H9 (cell line): ENCODE results near the gene SLX4. TPM values are rescaled to one million over a fixed set of nuclear protein-coding genes. Genes with fewer than 3 reads are reported as not detected.

Experiments used
- DNase-seq: peaks from one replicate; pipeline ENCODE4 v3.0.0-alpha.2; 2017
- H2AFZ ChIP-seq: one replicate; pipeline ENCODE4 v1.6.1; 2013; ENCODE audit warnings: mild to moderate bottlenecking, low read length, control low read depth, moderate library complexity
- H2AK5ac ChIP-seq: 2 replicates; pipeline ENCODE4 v1.6.1; 2013; ENCODE audit warnings: low read length, control low read depth, mixed read lengths; ENCODE audit not compliant: insufficient read length
- H2BK120ac ChIP-seq: one replicate; pipeline ENCODE4 v1.6.1; 2013; ENCODE audit warnings: low read depth, mild to moderate bottlenecking, low read length, control low read depth, inconsistent platforms; ENCODE audit not compliant: poor library complexity, severe bottlenecking
- H2BK12ac ChIP-seq: 2 replicates; pipeline ENCODE4 v1.6.1; 2013; ENCODE audit warnings: low read length, control low read depth, mixed read lengths, low read depth; ENCODE audit not compliant: insufficient read length
- H2BK15ac ChIP-seq: 2 replicates; pipeline ENCODE4 v1.6.1; 2013; ENCODE audit warnings: low read depth, low read length, control low read depth
- H2BK20ac ChIP-seq: one replicate; pipeline ENCODE4 v1.6.1; 2013; ENCODE audit warnings: low read depth, mild to moderate bottlenecking, low read length, control low read depth, inconsistent platforms; ENCODE audit not compliant: poor library complexity, severe bottlenecking
- H2BK5ac ChIP-seq: 2 replicates; pipeline ENCODE4 v1.6.1; 2013; ENCODE audit warnings: low read length, control low read depth, mixed read lengths; ENCODE audit not compliant: insufficient read length
- H3K14ac ChIP-seq: 2 replicates; pipeline ENCODE4 v1.6.1; 2013; ENCODE audit warnings: low read length, control low read depth; ENCODE audit not compliant: insufficient read depth
- H3K18ac ChIP-seq: 2 replicates; pipeline ENCODE4 v1.6.1; 2013; ENCODE audit warnings: low read depth, mild to moderate bottlenecking, mixed read lengths, low read length, control low read depth; ENCODE audit not compliant: insufficient read length
- H3K23ac ChIP-seq: 2 replicates; pipeline ENCODE4 v1.6.1; 2013; ENCODE audit warnings: low read length, control low read depth, mixed read lengths, low read depth; ENCODE audit not compliant: insufficient read length
- H3K23me2 ChIP-seq: 2 replicates; pipeline ENCODE4 v1.6.1; 2013; ENCODE audit warnings: low read depth, mild to moderate bottlenecking, mixed read lengths, low read length, control low read depth; ENCODE audit not compliant: insufficient read length, poor library complexity, severe bottlenecking
- H3K27ac ChIP-seq: 2 replicates; pipeline ENCODE4 v1.5.1; 2013; ENCODE audit warnings: low read length, control low read depth, mixed read lengths, low read depth; ENCODE audit not compliant: insufficient read length
- H3K27me3 ChIP-seq: 2 replicates; pipeline ENCODE4 v1.6.1; 2013; ENCODE audit warnings: low read length, control low read depth, inconsistent platforms; ENCODE audit not compliant: insufficient read depth
- H3K4ac ChIP-seq: 2 replicates; pipeline ENCODE4 v1.6.1; 2013; ENCODE audit warnings: low read depth, mild to moderate bottlenecking, control low read depth, inconsistent platforms, low read length, moderate library complexity
- H3K4me1 ChIP-seq: 2 replicates; pipeline ENCODE4 v1.6.1; 2013; ENCODE audit warnings: low read length, control low read depth, inconsistent platforms; ENCODE audit not compliant: insufficient read depth
- H3K4me2 ChIP-seq: 2 replicates; pipeline ENCODE4 v1.6.1; 2013; ENCODE audit warnings: low read length, control low read depth, mixed read lengths; ENCODE audit not compliant: insufficient read length, insufficient read depth
- H3K56ac ChIP-seq: 2 replicates; pipeline ENCODE4 v1.6.1; 2013; ENCODE audit warnings: low read depth, mild to moderate bottlenecking, mixed read lengths, low read length, control low read depth; ENCODE audit not compliant: insufficient read length
- H3K79me1 ChIP-seq: 2 replicates; pipeline ENCODE4 v1.6.1; 2013; ENCODE audit warnings: low read depth, mild to moderate bottlenecking, moderate library complexity, low read length, control low read depth, inconsistent platforms; ENCODE audit not compliant: insufficient read depth, poor library complexity, severe bottlenecking
- H3K79me2 ChIP-seq: 2 replicates; pipeline ENCODE4 v1.6.1; 2013; ENCODE audit warnings: low read length, control low read depth, inconsistent platforms; ENCODE audit not compliant: insufficient read depth
- H3K9ac ChIP-seq: 2 replicates; pipeline ENCODE4 v1.6.1; 2013; ENCODE audit warnings: low read length, control low read depth, mixed read lengths; ENCODE audit not compliant: insufficient read length; ENCODE audit errors: extremely low read depth
- H3K9me3 ChIP-seq: one replicate; pipeline ENCODE4 v1.6.1; 2013; ENCODE audit warnings: low read depth, low read length, inconsistent platforms; ENCODE audit not compliant: control insufficient read depth
- H3T11ph ChIP-seq: one replicate; pipeline ENCODE4 v1.6.1; 2013; ENCODE audit warnings: mild to moderate bottlenecking, low read length, control low read depth, inconsistent platforms
- H4K20me1 ChIP-seq: one replicate; pipeline ENCODE4 v1.6.1; 2013; ENCODE audit not compliant: control insufficient read depth, insufficient read length, insufficient read depth
- H4K5ac ChIP-seq: 2 replicates; pipeline ENCODE4 v1.6.1; 2013; ENCODE audit warnings: low read depth, mild to moderate bottlenecking, mixed read lengths, low read length, control low read depth; ENCODE audit not compliant: insufficient read length
- H4K8ac ChIP-seq: replicated peaks from 2 replicates; pipeline ENCODE4 v1.6.1; 2013; ENCODE audit warnings: low read length, control low read depth, mixed read lengths, low read depth; ENCODE audit not compliant: insufficient read length
- H4K91ac ChIP-seq: 2 replicates; pipeline ENCODE4 v1.6.1; 2013; ENCODE audit warnings: low read depth, mild to moderate bottlenecking, moderate library complexity, mixed read lengths, low read length, control low read depth; ENCODE audit not compliant: insufficient read length
- H3K27ac Mint-ChIP-seq, 3 experiments: 2 replicates in 2 of 3; 3 replicates in 1 of 3; pipeline ENCODE4 v1.8.0; 2020 to 2021; ENCODE audit warnings: mixed read lengths in 3 of 3, mild to moderate bottlenecking in 1 of 3, moderate library complexity in 1 of 3
- H3K27me3 Mint-ChIP-seq: 2 replicates; pipeline ENCODE4 v1.8.0; 2021; ENCODE audit warnings: low read depth, mild to moderate bottlenecking, moderate library complexity, mixed read lengths
- H3K36me3 Mint-ChIP-seq, 3 experiments: 2 replicates in 2 of 3; 3 replicates in 1 of 3; pipeline ENCODE4 v1.8.0; 2020 to 2021; ENCODE audit warnings: low read depth in 3 of 3, mixed read lengths in 3 of 3; ENCODE audit not compliant: insufficient read depth in 1 of 3
- H3K4me1 Mint-ChIP-seq, 2 experiments: 2 replicates each; pipeline ENCODE4 v1.8.0; 2020; ENCODE audit warnings: mixed read lengths in 2 of 2
- H3K4me3 Mint-ChIP-seq, 2 experiments: 2 replicates in 1 of 2; 3 replicates in 1 of 2; pipeline ENCODE4 v1.8.0; 2020 to 2021; ENCODE audit warnings: mild to moderate bottlenecking in 2 of 2, mixed read lengths in 2 of 2, moderate library complexity in 1 of 2
- H3K9me3 Mint-ChIP-seq, 2 experiments: 2 replicates in 1 of 2; 3 replicates in 1 of 2; pipeline ENCODE4 v1.8.0; 2020; ENCODE audit warnings: mild to moderate bottlenecking in 2 of 2, mixed read lengths in 2 of 2, moderate library complexity in 1 of 2
- WGBS: extraction: QIAGEN DNeasy Blood & Tissue Kit; methylation state at CpG from one replicate; pipeline ENCODE4 v1.1.7; 2013; ENCODE audit warnings: missing lambda C conversion rate, low lambda C conversion rate, mixed read lengths; ENCODE audit not compliant: insufficient read length; ENCODE audit errors: extremely low coverage; 5-methylcytosine and 5-hydroxymethylcytosine counted together
- total RNA-seq: library from RNA; stranded (reverse); gene quantifications from 2 replicates; pipeline ENCODE4 v1.2.1, GENCODE V29; 2021
- TF ChIP-seq, protein P1 (sequence below): fragments of 200-600 bp; sonication (generic); conservative IDR thresholded peaks from 3 replicates; pipeline ENCODE4 v1.8.0; 2021; ENCODE audit warnings: antibody characterized with exemption, mild to moderate bottlenecking

The SLX4 gene
- total RNA-seq, 1 experiment from 2014 or later, result 9.9 TPM

DNA sequence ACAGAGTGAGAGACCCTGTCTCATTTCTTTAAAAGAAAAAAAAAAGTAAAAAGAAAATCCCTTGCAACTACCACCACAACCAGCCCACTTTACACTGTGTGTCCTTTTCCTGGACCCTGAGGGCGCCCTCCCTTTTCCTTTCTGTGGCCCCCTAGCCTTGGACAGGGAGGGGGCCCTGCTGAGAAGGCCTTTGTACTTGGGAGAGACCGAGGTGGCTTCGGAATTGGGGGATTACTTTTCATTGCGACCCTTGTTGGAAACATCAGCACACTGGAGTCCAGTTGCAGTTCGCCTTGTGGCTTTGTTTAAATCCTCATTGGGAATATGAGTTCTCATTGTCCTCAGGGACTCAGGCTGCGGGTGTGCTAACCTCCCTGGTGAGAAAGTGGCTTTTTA, 33.7 kb upstream of the SLX4 start:
- H2BK20ac ChIP-seq, result no peak overlapping the region
- H3K79me2 ChIP-seq, result no peaks in the 10 kb centered on the region
- peak overlapping the region; percentile 36 for H3K18ac ChIP-seq
- TF ChIP-seq, protein P1, sequence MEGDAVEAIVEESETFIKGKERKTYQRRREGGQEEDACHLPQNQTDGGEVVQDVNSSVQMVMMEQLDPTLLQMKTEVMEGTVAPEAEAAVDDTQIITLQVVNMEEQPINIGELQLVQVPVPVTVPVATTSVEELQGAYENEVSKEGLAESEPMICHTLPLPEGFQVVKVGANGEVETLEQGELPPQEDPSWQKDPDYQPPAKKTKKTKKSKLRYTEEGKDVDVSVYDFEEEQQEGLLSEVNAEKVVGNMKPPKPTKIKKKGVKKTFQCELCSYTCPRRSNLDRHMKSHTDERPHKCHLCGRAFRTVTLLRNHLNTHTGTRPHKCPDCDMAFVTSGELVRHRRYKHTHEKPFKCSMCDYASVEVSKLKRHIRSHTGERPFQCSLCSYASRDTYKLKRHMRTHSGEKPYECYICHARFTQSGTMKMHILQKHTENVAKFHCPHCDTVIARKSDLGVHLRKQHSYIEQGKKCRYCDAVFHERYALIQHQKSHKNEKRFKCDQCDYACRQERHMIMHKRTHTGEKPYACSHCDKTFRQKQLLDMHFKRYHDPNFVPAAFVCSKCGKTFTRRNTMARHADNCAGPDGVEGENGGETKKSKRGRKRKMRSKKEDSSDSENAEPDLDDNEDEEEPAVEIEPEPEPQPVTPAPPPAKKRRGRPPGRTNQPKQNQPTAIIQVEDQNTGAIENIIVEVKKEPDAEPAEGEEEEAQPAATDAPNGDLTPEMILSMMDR, result no peak
- no peak overlapping the region for H2BK15ac ChIP-seq
- H3K14ac ChIP-seq, result no peak overlapping the region; the same call in 1 of the 2 replicates
- H4K91ac ChIP-seq, result no peak overlapping the region
- H2BK12ac ChIP-seq, result no peak overlapping the region
- no peak overlapping the region for H3T11ph ChIP-seq
- H3K9me3 Mint-ChIP-seq, result no peaks in the 10 kb centered on the region
- H3K9me3 ChIP-seq, result no peaks in the 10 kb centered on the region
- no peaks in the 10 kb centered on the region for H3K79me1 ChIP-seq
- no peak overlapping the region for H2AK5ac ChIP-seq
- no peak overlapping the region for H3K56ac ChIP-seq
- no peak overlapping the region for H3K4ac ChIP-seq
- H3K4me1 Mint-ChIP-seq, result peaks cover 48 to 51% of the 10 kb centered on the region in 2 experiments
- peak overlapping the region; percentile 93 to 98 (median 98) for H3K27ac Mint-ChIP-seq
- H2AFZ ChIP-seq, result no peak overlapping the region
- H3K9ac ChIP-seq, result no peak overlapping the region
- H3K27me3 Mint-ChIP-seq, result no peaks in the 10 kb centered on the region
- no peak overlapping the region for H4K5ac ChIP-seq
- peak overlapping the region; percentile 29 to 46; a peak in 4 of 5 replicates for H3K4me3 Mint-ChIP-seq
- no peaks in the 10 kb centered on the region for H3K27me3 ChIP-seq
- H4K20me1 ChIP-seq, result no peaks in the 10 kb centered on the region
- peaks cover 3% of the 10 kb centered on the region for H3K4me1 ChIP-seq
- H3K27ac ChIP-seq, result no peak overlapping the region
- H4K8ac ChIP-seq, result no peak overlapping the region
- no peak overlapping the region for H2BK120ac ChIP-seq
- H3K23ac ChIP-seq, result no peak overlapping the region
- no peaks in the 10 kb centered on the region for H3K23me2 ChIP-seq
- H3K36me3 Mint-ChIP-seq, result no peaks in the 10 kb centered on the region; a peak in 2 of 7 replicates
- no peak for DNase-seq
- no peak overlapping the region for H3K4me2 ChIP-seq
- WGBS, result no CpG with 5 or more reads among the region's 6 CpGs
- no peak overlapping the region for H2BK5ac ChIP-seq
